Thyroid gland (tissue), 4 donors: ENCODE results near the gene LAMC3.

Source experiments
- CTCF ChIP-seq, 6 experiments: fragments of 200-600 bp in 3 of 6; fragments of 450-650 bp in 3 of 6; sonication (generic) in 3 of 6; IDR thresholded peaks; one replicate each; pipeline ENCODE4 v1.5.1; 2016 to 2019; ENCODE audit warnings: antibody characterized with exemption in 6 of 6, mild to moderate bottlenecking in 2 of 6, inconsistent platforms in 1 of 6, moderate library complexity in 1 of 6
- POLR2A ChIP-seq, 2 donors: fragments of 450-650 bp; IDR thresholded peaks; one replicate each; pipeline ENCODE4 v1.6.1; 2017; ENCODE audit warnings: antibody characterized with exemption in 2 of 2, mild to moderate bottlenecking in 2 of 2, moderate library complexity in 1 of 2

GRCh38 chr9:130989391-130989790 is 19.6 kb upstream of the LAMC3 start:
- TF ChIP-seq CTCF (IDR thresholded peaks at IDR 0.05), result no peak
- no peak for TF ChIP-seq POLR2A (IDR thresholded peaks at IDR 0.05)
